GM21381 (cell line): ENCODE results near the gene FAAP100.

Experiments
- ATAC-seq: cut with Tn5 transposase; IDR thresholded peaks from one replicate; pipeline ENCODE4 v1.9.1; 2021; ENCODE audit warnings: mild to moderate bottlenecking, moderate library complexity; ENCODE audit not compliant: unreplicated experiment

The FAAP100 gene

DNA sequence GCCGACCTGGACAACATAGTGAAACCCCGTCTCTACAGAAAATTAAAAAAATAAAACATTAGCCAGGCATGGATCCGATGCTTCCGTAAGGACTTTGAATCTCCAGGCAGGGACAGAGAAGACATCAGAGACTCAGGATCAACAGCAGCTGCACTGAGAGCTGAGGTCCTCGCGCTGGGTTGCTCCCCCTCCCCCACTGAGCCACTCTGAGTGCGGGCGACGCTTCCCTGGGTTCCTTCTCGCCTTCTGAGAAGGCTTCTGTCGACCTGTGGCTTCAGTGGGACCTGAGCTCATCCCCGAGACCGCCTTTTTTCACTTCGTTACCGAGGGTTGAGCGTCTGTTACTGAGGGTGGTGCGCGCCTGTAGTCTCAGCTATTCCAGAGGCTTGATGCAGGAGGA, 60.0 kb downstream of the FAAP100 start:
- ATAC-seq = no peak

DNA sequence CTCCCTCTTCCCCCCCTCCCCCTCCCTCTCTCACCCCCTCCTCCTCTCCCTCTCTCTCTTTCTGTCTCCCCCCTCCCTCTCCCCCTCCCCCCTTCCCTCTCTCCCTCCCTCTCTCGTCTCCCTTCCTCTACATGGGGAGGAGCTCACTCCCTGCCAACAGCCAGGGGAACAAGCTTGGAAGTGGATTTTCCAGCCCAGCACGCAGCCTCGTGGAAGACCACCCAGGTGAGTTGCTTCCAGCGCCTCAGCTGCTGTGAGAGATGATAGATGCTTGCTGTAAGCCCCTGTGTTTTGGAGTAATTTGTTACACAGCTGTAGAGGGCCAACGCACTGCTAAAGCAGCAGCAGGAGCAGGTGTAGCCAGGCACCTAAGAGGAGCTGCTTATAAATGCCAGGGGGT, 60.4 kb downstream of the FAAP100 start:
- no peak for ATAC-seq

DNA sequence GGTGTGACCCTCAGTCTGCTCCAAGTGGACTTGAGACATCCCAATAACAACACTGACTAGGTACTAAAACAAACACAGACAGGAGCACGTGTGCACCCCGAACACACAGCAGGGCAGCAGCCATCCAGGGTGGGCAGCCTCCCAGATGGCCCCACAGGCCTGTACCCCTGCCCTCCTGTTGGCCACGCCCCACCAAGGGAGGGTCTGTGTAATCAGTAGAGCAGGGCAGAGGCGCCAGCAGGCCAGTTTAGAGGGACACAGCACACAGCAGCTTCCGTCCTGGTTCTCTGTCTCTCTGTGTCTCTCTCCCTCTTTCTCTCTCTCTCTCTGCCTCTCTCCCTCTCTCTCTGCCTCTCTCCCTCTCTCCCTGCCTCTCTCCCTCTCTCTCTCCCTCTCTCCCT, 61.0 kb downstream of the FAAP100 start:
- no peak for ATAC-seq

DNA sequence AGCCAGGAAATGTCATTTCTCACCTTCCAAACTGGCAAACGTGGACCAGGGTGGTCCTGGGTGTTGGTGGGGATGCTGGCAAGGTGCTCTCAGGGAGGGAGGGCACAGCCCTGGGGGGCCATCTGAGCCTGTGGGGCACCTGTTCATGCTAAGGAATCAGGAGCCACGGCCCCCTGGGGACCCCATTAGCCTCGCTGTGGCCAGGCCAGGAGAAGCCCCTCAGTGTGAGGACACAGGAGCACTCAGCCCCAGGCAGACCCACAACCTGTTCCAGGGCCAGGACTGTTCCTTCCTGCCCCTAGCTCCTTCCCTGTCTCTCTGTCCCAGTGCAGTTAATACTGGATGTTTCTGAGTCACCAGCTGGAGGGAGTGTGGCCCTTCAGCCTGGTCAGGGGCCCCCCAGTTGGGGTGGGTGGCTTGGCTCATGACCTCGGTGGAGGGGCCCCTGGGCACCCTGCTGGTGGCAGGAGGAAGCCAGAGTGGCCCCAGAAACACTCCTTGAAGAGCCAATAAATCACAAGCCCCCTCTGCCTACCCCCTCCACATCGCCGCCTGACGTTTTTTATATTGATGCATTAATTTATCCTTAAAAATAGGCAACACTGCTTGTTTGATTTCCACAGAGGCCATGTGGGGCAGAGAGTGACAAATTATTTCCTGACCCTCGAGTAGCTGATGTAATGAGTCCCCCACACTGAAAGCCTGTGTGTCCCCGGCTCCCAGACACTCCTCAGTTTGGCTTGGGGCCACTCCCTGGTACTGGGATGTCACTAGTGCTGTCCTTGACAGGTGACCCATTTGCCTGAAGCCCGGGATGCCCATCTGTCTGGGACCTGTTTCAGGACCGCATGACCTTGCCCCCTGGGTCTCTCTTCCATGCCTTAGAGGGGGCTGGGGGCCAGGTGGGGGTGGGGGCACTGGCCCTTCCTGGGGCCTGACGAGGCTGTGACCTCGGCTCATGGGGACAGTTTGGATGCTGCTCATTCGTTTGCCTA, 61.9 kb downstream of the FAAP100 start:
- no peak for ATAC-seq
